Astrocyte of the cerebellum (primary cell): Measurements from ENCODE around the gene RIPOR3.

ENCODE experiments used
- DNase-seq: peaks from one replicate; pipeline ENCODE4 v3.0.0-alpha.2; 2011; ENCODE audit warnings: low read depth
- H3K4me3 ChIP-seq: 2 replicates; pipeline ENCODE4 v1.5.1; 2011; ENCODE audit warnings: mild to moderate bottlenecking, low read depth, low read length, moderate library complexity
- CTCF ChIP-seq: IDR thresholded peaks from 2 replicates; pipeline ENCODE4 v1.5.1; 2012; ENCODE audit warnings: low read length, low read depth, moderate library complexity, mild to moderate bottlenecking; ENCODE audit errors: missing control alignments
- in situ Hi-C: cut with HindIII; loops from 2 replicates; pipeline ENCODE4 v1.10.0; 2017; ENCODE audit warnings: low sequenced_read_pairs

Gene RIPOR3

GRCh38 chr20:50690650-50691572 lies at the start of gene RIPOR3:
Gene RIPOR3, minus strand, starts transcription at chr20:50691542. Its CDS starts 414 bp downstream, at chr20:50691128.
- no peak for DNase-seq
- peak within 1 kb of the TSS; percentile 40 for H3K4me3 ChIP-seq
- no peak for TF ChIP-seq CTCF
- in situ Hi-C loops: no loop called here

GRCh38 chr20:50737352-50737751 lies 46.0 kb upstream of the RIPOR3 start:
- no peak overlapping the region for H3K4me3 ChIP-seq
- in situ Hi-C loops: no loop called here
- TF ChIP-seq CTCF: no peak
- DNase-seq: no peak

GRCh38 chr20:50735813-50736212 lies 44.5 kb upstream of the RIPOR3 start:
- no peak for DNase-seq
- H3K4me3 ChIP-seq: no peak overlapping the region
- TF ChIP-seq CTCF: no peak
- in situ Hi-C loops: no loop called here

GRCh38 chr20:50734730-50735679 lies 43.7 kb upstream of the RIPOR3 start:
- no peak for TF ChIP-seq CTCF
- H3K4me3 ChIP-seq: no peak overlapping the region
- in situ Hi-C loops: loop anchor here (5.0 kb wide), 2 partner anchors 38 to 93 kb away; no protein-coding TSS in a partner anchor
- DNase-seq: no peak

GRCh38 chr20:50733644-50734349 lies 42.5 kb upstream of the RIPOR3 start:
- in situ Hi-C loops: loop anchor here (5.0 kb wide), 2 partner anchors 36 to 91 kb away; no protein-coding TSS in a partner anchor
- TF ChIP-seq CTCF: no peak
- H3K4me3 ChIP-seq: no peak overlapping the region
- DNase-seq: no peak
